Tracheal epithelial cell (primary cell): ENCODE data around the gene AKAP13. TPM values are rescaled to one million over a fixed set of nuclear protein-coding genes. Genes with fewer than 3 reads are reported as not detected.

Experiments
- total RNA-seq: library from RNA; depleted of rRNA; stranded (reverse); fragments of >200 nt; gene quantifications from 2 replicates; pipeline ENCODE4 v1.2.1, GENCODE V29; 2014

AKAP13 gene
- 37.3 and 60.5 TPM in 2 replicates for total RNA-seq

GRCh38 chr15:85380217-85380811, at the start of gene AKAP13:
Gene AKAP13 (plus strand): TSS chr15:85380603. CDS start chr15:85485721, 105,118 bp downstream.

GRCh38 chr15:85794598-85795336, 414.4 kb downstream of the AKAP13 start, which contains the start of gene KLHL25:
Gene KLHL25 (minus strand): TSS chr15:85794925. CDS start chr15:85769810, 25,115 bp downstream.

